Astrocyte of the cerebellum (primary cell): ENCODE data around the gene NT5DC2.

Experiments
- DNase-seq: peaks from one replicate; pipeline ENCODE4 v3.0.0-alpha.2; 2011; ENCODE audit warnings: low read depth
- H3K4me3 ChIP-seq: 2 replicates; pipeline ENCODE4 v1.5.1; 2011; ENCODE audit warnings: mild to moderate bottlenecking, low read depth, low read length, moderate library complexity
- CTCF ChIP-seq: IDR thresholded peaks from 2 replicates; pipeline ENCODE4 v1.5.1; 2012; ENCODE audit warnings: low read length, low read depth, moderate library complexity, mild to moderate bottlenecking; ENCODE audit errors: missing control alignments
- in situ Hi-C: cut with HindIII; loops from 2 replicates; pipeline ENCODE4 v1.10.0; 2017; ENCODE audit warnings: low sequenced_read_pairs

Gene NT5DC2

GRCh38 chr3:52551118-52551517 lies 17.5 kb upstream of the NT5DC2 start:
- no peak for DNase-seq
- no peak for TF ChIP-seq CTCF
- in situ Hi-C loops: no loop called here
- no peak overlapping the region for H3K4me3 ChIP-seq

GRCh38 chr3:52547143-52547542 lies 13.5 kb upstream of the NT5DC2 start:
- H3K4me3 ChIP-seq: no peak overlapping the region
- TF ChIP-seq CTCF: no peak
- DNase-seq: no peak
- in situ Hi-C loops: no loop called here

- TF ChIP-seq CTCF: no peak
- no peak for DNase-seq
- no peak overlapping the region for H3K4me3 ChIP-seq
- in situ Hi-C loops: no loop called here
Observed at GRCh38 chr3:52546111-52546901, 12.6 kb upstream of the NT5DC2 start.

- in situ Hi-C loops: no loop called here
Observed at GRCh38 chr3:52544937-52545336, 11.3 kb upstream of the NT5DC2 start.

GRCh38 chr3:52541050-52541449 lies 7.4 kb upstream of the NT5DC2 start:
- H3K4me3 ChIP-seq: no peak overlapping the region
- DNase-seq: no peak
- no peak for TF ChIP-seq CTCF
- in situ Hi-C loops: no loop called here

More at GRCh38 chr3:52544937-52545336, 11.3 kb upstream of the NT5DC2 start:
- no peak for TF ChIP-seq CTCF
- DNase-seq: no peak
- H3K4me3 ChIP-seq: no peak overlapping the region

- H3K4me3 ChIP-seq: no peak overlapping the region
- TF ChIP-seq CTCF: no peak
- DNase-seq: no peak
- in situ Hi-C loops: loop anchor here (5.0 kb wide), 1 partner anchor 33 kb away; no protein-coding TSS in a partner anchor
Observed at GRCh38 chr3:52539010-52539653, 5.5 kb upstream of the NT5DC2 start.
